Kidney (tissue), 14 donors: ENCODE measurements around the gene EPHB1. TPM values are rescaled to one million over a fixed set of nuclear protein-coding genes. Genes with fewer than 3 reads are reported as not detected.

Experiments
- DNase-seq, 5 donors: peaks; one replicate each; pipeline ENCODE4 v3.0.0-alpha.2; 2013 to 2020
- FAIRE-seq: peaks from 2 replicates; lab custom pipeline; 2012; peaks lifted over from hg19 to GRCh38; lab: Jason Lieb, UNC
- H3K27ac ChIP-seq, 2 donors: one replicate each; pipeline ENCODE4 v1.7.0; 2013; ENCODE audit warnings: low read depth in 2 of 2, low read length in 2 of 2, inconsistent platforms in 1 of 2
- H3K27me3 ChIP-seq: one replicate; pipeline ENCODE4 v1.7.1; 2013; ENCODE audit warnings: low read length, inconsistent platforms; ENCODE audit not compliant: control insufficient read depth, insufficient read depth
- H3K36me3 ChIP-seq, 3 donors: one replicate each; pipeline versions ENCODE4 v1.7.0 to v1.7.1; 2013; ENCODE audit warnings: low read length in 3 of 3, control low read depth in 1 of 3, inconsistent platforms in 1 of 3; ENCODE audit not compliant: insufficient read depth in 3 of 3, control insufficient read depth in 2 of 3
- H3K4me1 ChIP-seq, 3 donors: one replicate each; pipeline versions ENCODE4 v1.7.0 to v1.7.1; 2013; ENCODE audit warnings: low read length in 3 of 3, inconsistent platforms in 1 of 3, low read depth in 1 of 3; ENCODE audit not compliant: control insufficient read depth in 2 of 3, insufficient read depth in 2 of 3
- H3K4me3 ChIP-seq, 3 donors: one replicate each; pipeline versions ENCODE4 v1.7.0 to v1.8.1; 2013; ENCODE audit warnings: low read length in 3 of 3, control low read depth in 1 of 3, inconsistent platforms in 1 of 3
- H3K9ac ChIP-seq, 3 donors: one replicate each; pipeline versions ENCODE4 v1.7.0 to v1.7.1; 2013; ENCODE audit warnings: low read length in 3 of 3, control low read depth in 1 of 3, inconsistent platforms in 1 of 3
- H3K9me3 ChIP-seq, 3 donors: one replicate each; pipeline versions ENCODE4 v1.7.0 to v1.7.1; 2013; ENCODE audit warnings: low read length in 3 of 3, control low read depth in 1 of 3, inconsistent platforms in 1 of 3; ENCODE audit not compliant: control insufficient read depth in 2 of 3, insufficient read depth in 1 of 3
- intact Hi-C: fragments of 100-400 bp; cut with DNase I; formaldehyde crosslinking; loops from one replicate; pipeline ENCODE4 v1.11.1; 2022
- polyA plus RNA-seq: library from polyadenylated mRNA; stranded (reverse); fragments of 350-450 nt; fragmentation: Illumina TruSeq; extraction: RNeasy Lipid Tissue Mini Kit (QIAGEN cat#74804); gene quantifications from one replicate; pipeline ENCODE4 v1.2.3, GENCODE V29; 2014; ENCODE audit warnings: low read depth, low replicate concordance; ENCODE audit not compliant: insufficient read depth
- total RNA-seq: library from RNA; stranded (reverse); fragmentation: NEBNext Ultra II Directional; extraction: Animal tissue kit (Norgen Biotek cat#: 25700); gene quantifications from one replicate; pipeline ENCODE4 v1.2.1, GENCODE V29; 2021
- TF ChIP-seq, protein P1 (sequence below): IDR thresholded peaks from 3 replicates; pipeline ENCODE4 v1.5.1; 2012; ENCODE audit warnings: mild to moderate bottlenecking, moderate library complexity, borderline replicate concordance; ENCODE audit not compliant: insufficient read depth; ENCODE audit errors: extremely low read depth
- donor health status: control.
- donor health status: control.
- donor health status: control.
- donor health status: control.
- donor health status: control.
- donor health status: DM: yes; HTN: yes; CAD: no.
- donor health status: Normal renal cell carcinoma (clear cell type).

EPHB1 gene
- total and polyA plus RNA-seq, 2 donors from 2014 or later, result 0.39 to 3.2 TPM

DNA sequence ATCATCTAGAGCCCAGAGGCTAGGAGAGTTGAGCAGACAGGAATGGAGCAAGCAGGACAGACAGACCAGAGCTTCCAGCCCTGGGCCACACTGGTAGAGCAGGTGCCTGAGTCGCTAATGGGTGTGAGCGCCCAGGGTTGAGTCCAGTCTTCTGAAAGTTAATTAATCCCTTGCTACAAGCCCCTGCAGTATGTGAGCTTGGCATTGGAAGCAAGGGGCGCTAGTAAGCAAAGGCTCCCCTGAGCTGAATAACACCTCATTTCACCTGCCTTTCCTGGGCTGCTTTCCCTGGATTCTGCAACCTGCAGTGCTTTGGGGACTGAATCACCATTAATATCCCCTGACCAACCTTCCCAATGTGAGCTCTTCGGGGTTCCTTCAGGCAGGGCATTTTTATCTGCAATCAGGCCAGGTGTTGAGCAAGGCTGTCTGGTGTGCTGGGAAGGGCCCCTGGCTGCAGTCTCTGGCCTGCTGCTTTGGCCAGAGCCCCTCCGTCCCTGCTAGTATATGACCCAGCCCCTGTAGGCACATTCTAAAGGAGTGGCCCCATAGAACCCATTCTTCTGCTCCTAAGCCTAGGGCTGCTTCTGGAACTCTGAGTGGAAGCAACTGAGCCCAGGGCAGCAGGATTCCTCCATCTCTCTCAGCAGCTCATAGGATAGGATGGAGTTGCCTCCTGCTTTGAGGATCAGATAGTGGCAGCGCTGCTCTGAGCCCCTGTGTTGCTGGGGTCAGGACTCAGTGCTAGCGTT, 45.1 kb upstream of the EPHB1 start:
- no peak for DNase-seq
- H3K27me3 ChIP-seq, result no peaks in the 10 kb centered on the region
- H3K4me1 ChIP-seq, result no peaks in the 10 kb centered on the region
- no peaks in the 10 kb centered on the region for H3K9me3 ChIP-seq
- no peak overlapping the region for H3K27ac ChIP-seq
- no peak overlapping the region for H3K9ac ChIP-seq
- H3K36me3 ChIP-seq, result no peaks in the 10 kb centered on the region
- TF ChIP-seq, protein P1, sequence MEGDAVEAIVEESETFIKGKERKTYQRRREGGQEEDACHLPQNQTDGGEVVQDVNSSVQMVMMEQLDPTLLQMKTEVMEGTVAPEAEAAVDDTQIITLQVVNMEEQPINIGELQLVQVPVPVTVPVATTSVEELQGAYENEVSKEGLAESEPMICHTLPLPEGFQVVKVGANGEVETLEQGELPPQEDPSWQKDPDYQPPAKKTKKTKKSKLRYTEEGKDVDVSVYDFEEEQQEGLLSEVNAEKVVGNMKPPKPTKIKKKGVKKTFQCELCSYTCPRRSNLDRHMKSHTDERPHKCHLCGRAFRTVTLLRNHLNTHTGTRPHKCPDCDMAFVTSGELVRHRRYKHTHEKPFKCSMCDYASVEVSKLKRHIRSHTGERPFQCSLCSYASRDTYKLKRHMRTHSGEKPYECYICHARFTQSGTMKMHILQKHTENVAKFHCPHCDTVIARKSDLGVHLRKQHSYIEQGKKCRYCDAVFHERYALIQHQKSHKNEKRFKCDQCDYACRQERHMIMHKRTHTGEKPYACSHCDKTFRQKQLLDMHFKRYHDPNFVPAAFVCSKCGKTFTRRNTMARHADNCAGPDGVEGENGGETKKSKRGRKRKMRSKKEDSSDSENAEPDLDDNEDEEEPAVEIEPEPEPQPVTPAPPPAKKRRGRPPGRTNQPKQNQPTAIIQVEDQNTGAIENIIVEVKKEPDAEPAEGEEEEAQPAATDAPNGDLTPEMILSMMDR, result no peak
- H3K4me3 ChIP-seq, result no peak overlapping the region
- FAIRE-seq, result no peak
- intact Hi-C loops, result no loop called here

DNA sequence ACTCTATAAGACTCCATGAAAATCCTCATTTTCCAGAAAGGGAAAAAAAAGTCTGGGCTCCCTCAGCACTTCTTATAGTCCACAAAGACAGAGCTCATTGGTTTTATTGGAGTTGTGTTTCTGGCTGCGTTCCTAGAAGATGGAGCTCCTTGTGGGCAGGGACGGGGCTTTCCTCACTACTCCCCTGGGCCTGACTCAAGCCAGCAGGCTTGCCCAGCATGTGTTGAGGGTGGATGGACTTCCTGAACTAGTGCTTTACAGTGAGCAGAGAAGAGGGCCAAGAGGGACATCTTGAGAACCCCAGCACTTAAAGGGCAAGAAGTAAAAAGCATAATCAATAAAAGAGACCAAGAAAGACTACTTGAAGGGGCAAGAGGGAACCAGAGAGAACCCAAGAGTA, 43.2 kb upstream of the EPHB1 start:
- Histone ChIP-seq H3K4me1 (no peaks in the 10 kb centered on the region), H3K9me3 (no peaks in the 10 kb centered on the region), H3K27ac (no peak overlapping the region), H3K9ac (no peak overlapping the region), H3K27me3 (no peaks in the 10 kb centered on the region), H3K36me3 (no peaks in the 10 kb centered on the region), H3K4me3 (no peak overlapping the region)
- intact Hi-C loops, result no loop called here
- DNase-seq (no peak), FAIRE-seq (no peak)
- TF ChIP-seq, protein P1, result no peak

DNA sequence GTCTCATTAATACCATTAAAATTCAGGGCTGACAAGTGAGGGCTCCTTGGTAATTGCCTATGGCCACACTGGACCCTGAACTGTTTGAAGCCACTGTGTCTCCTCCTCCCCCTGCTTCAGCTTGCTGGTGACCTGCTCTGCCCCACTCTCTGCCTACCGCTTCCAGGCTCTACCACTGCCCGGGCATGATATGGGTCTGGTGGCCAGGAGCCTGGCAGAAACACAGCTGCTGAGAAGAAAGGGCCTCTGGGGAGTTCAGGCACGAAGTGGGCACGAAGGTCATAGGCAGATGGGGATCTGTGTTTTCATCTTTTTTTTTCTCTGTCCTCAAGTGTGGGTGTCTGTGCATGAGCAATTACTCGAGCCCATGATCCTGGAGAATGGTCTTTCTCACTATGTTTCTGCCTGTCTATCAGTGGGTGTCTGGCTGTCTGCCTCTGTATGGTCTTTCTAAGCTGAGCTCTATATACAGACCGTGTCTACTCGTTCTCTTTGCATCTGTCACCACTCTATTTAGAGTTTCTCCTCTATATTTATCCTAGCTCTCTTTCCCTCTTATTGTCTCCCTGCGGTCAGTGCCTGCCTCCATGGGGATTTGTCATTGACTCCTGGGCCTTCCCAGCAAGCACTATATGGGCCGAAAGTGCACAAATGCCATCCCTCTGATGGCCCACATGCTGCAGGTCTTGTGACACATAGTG, 42.1 kb upstream of the EPHB1 start:
- FAIRE-seq (no peak), DNase-seq (no peak)
- Histone ChIP-seq H3K4me3 (no peak overlapping the region), H3K9ac (no peak overlapping the region), H3K27ac (no peak overlapping the region), H3K27me3 (no peaks in the 10 kb centered on the region), H3K4me1 (no peaks in the 10 kb centered on the region), H3K9me3 (no peaks in the 10 kb centered on the region), H3K36me3 (no peaks in the 10 kb centered on the region)
- intact Hi-C loops, result no loop called here
- TF ChIP-seq, protein P1, result no peak
